HG03066 (cell line): ENCODE results near the gene CD53.
A peak's percentile ranks its signal among the peaks of the same experiment; 100 is the strongest.
"Not testable (repeated sequence)": the region's sequence is repeated elsewhere in the genome, so short reads cannot be mapped to it uniquely, and the experiment has no call there.

ENCODE experiments used
- ATAC-seq: cut with Tn5 transposase; IDR thresholded peaks from one replicate; pipeline ENCODE4 v1.9.1; 2021; ENCODE audit warnings: low read depth; ENCODE audit not compliant: unreplicated experiment

Gene CD53

GRCh38 chr1:110914676-110915075 lies 41.7 kb downstream of the CD53 start:
- no peak for ATAC-seq

GRCh38 chr1:110915804-110916203 lies 42.9 kb downstream of the CD53 start:
- no peak for ATAC-seq

- no peak for ATAC-seq
Measured at GRCh38 chr1:110916274-110916668, 43.3 kb downstream of the CD53 start.

- peak; percentile 68 for ATAC-seq
Measured at GRCh38 chr1:110916669-110917306, 43.8 kb downstream of the CD53 start.

GRCh38 chr1:110918016-110918415 lies 45.1 kb downstream of the CD53 start:
- ATAC-seq, result no peak

- ATAC-seq, result no peak
Measured at GRCh38 chr1:110921953-110922352, 49.0 kb downstream of the CD53 start.

- ATAC-seq, result no peak
Measured at GRCh38 chr1:110927484-110928075, 54.6 kb downstream of the CD53 start.

GRCh38 chr1:110928191-110928590 lies 55.2 kb downstream of the CD53 start:
- no peak for ATAC-seq

GRCh38 chr1:110928904-110929303 lies 56.0 kb downstream of the CD53 start:
- ATAC-seq, result no peak

- not testable (repeated sequence) for ATAC-seq
Measured at GRCh38 chr1:110931097-110931496, 58.1 kb downstream of the CD53 start.

- ATAC-seq, result no peak
Measured at GRCh38 chr1:110936567-110936966, 63.6 kb downstream of the CD53 start.

GRCh38 chr1:110944806-110945205 lies 71.9 kb downstream of the CD53 start:
- ATAC-seq, result no peak

- no peak for ATAC-seq
Measured at GRCh38 chr1:110945626-110946025, 72.7 kb downstream of the CD53 start.

- ATAC-seq, result no peak
Measured at GRCh38 chr1:110948038-110948810, 75.3 kb downstream of the CD53 start.
